Measurements from ENCODE around the gene ORAI2. TPM values are rescaled to one million over a fixed set of nuclear protein-coding genes. Genes with fewer than 3 reads are reported as not detected.

ORAI2 gene
- total and polyA plus RNA-seq, 10 of the 15 experiments (the other 5 are each of a cell fraction or from before 2014, with no cell fraction given), result 5.8 to 111 (median 46.9) TPM

GRCh38 chr7:102395592-102395872 lies 37.8 kb upstream of the ORAI2 start:
- DNase-seq (ENCODE audit: low read depth, low spot score) (no peak), ATAC-seq (no peak; the same call in 2 of the 3 replicates), FAIRE-seq (no peak)
- H3K4me2 ChIP-seq (ENCODE audit: control insufficient read depth, insufficient read depth), result peak overlapping the region; percentile 97
- ChIA-PET POLR2A (interaction anchor here (1.2 to 1.8 kb wide), 3 partner anchors 30 to 108 kb away, joined by 3 to 8 read pairs (median 5); partner anchors contain the start of gene SH2B2), CTCF (interaction anchor here (0.8 to 13.5 kb wide), 8 partner anchors 9 to 114 kb away, joined by 3 to 205 read pairs (median 6); no protein-coding TSS in a partner anchor), SMC1A (ENCODE audit: uncharacterized antibody, unreplicated experiment) (interaction anchor here (0.7 to 2.3 kb wide), 11 partner anchors 9 to 116 kb away, joined by 3 to 9 read pairs (median 4); no protein-coding TSS in a partner anchor), RAD21 (ENCODE audit: unreplicated experiment) (interaction anchor here (1.0 to 5.2 kb wide), 8 partner anchors 12 to 116 kb away, joined by 4 to 24 read pairs (median 8); no protein-coding TSS in a partner anchor)
- no peaks in the 10 kb centered on the region for H4K20me1 ChIP-seq (ENCODE audit: control insufficient read depth, insufficient read depth)
- H3K9ac ChIP-seq (ENCODE audit: control insufficient read depth, insufficient read depth, low read length), result peak overlapping the region; percentile 42
- WGBS (ENCODE audit: insufficient coverage, insufficient replicate concordance, low lambda C conversion rate, missing lambda C conversion rate), result 24% methylated on average over 9 of the region's 9 CpGs
- no peaks in the 10 kb centered on the region for H3K27me3 ChIP-seq (replicated peaks in 1 of 2; ENCODE audit: control insufficient read depth in 2 of 2, insufficient read depth in 2 of 2, low read length in 1 of 2)
- H3K79me2 ChIP-seq (ENCODE audit: control insufficient read depth, insufficient read depth, low read length), result peaks cover 17% of the 10 kb centered on the region
- intact Hi-C loops (cut with micrococcal nuclease; ENCODE audit: unreplicated experiment) (loop anchor here (1.0 to 10.0 kb wide), 2 partner anchors 116 to 851 kb away; no protein-coding TSS in a partner anchor), in situ Hi-C loops (cut with MboI) (no loop called here)
- H3K27ac ChIP-seq (ENCODE audit: control insufficient read depth, insufficient read depth), result peak overlapping the region; percentile 84
- TF ChIP-seq FOS (IDR thresholded peaks at IDR 0.05; ENCODE audit: borderline replicate concordance, extremely low read depth, insufficient read length) (no peak), IRF5 (IDR thresholded peaks at IDR 0.05; ENCODE audit: borderline replicate concordance) (no peak), MTA3 (IDR thresholded peaks at IDR 0.05; ENCODE audit: borderline replicate concordance, low read length) (no peak), NFXL1 (IDR thresholded peaks at IDR 0.05; ENCODE audit: borderline replicate concordance) (no peak), TARDBP (IDR thresholded peaks at IDR 0.05; ENCODE audit: borderline replicate concordance) (no peak), HDAC2 (IDR thresholded peaks at IDR 0.05) (no peak), USF1 (IDR thresholded peaks at IDR 0.05; ENCODE audit: borderline replicate concordance, extremely low read length, insufficient read depth, low read depth, low read length) (no peak), RCOR1 (conservative IDR thresholded peaks at IDR 0.05; ENCODE audit: low read depth, low read length) (no peak), RUNX3 (IDR thresholded peaks at IDR 0.05; ENCODE audit: low read length) (no peak), HDGF (IDR thresholded peaks at IDR 0.05) (no peak), TAF1 (IDR thresholded peaks at IDR 0.05; ENCODE audit: borderline replicate concordance, low read depth, low read length) (no peak), NR2C1 (IDR thresholded peaks at IDR 0.05) (no peak), KAT2A (conservative IDR thresholded peaks at IDR 0.05; ENCODE audit: control insufficient read depth, low read depth, low read length) (no peak)
- peak overlapping the region; percentile 46; the same call in 1 of the 2 replicates for H2AFZ ChIP-seq (ENCODE audit: control insufficient read depth, low read depth, low read length)
- no TSS peak for BruUV-seq (replicated peaks)
- peaks cover 13% of the 10 kb centered on the region for H3K4me1 ChIP-seq (ENCODE audit: control insufficient read depth, insufficient read depth, low read length)
- H3K9me3 ChIP-seq (replicated peaks; ENCODE audit: control insufficient read depth, insufficient read depth, low read length), result no peaks in the 10 kb centered on the region
- H3K36me3 ChIP-seq (ENCODE audit: control insufficient read depth in 2 of 2, insufficient read depth in 2 of 2, low read length in 1 of 2), result peaks cover 4 to 29% of the 10 kb centered on the region in 2 experiments
- peak overlapping the region; percentile 37 for H3K4me3 ChIP-seq

Measured in GM12878 (cell line).